Measurements from ENCODE around the gene DENND6B. TPM values are rescaled to one million over a fixed set of nuclear protein-coding genes. Genes with fewer than 3 reads are reported as not detected.

DENND6B gene
- total and polyA plus RNA-seq, 2 donors (not counting 3 experiments of a cell fraction or from before 2014, with no cell fraction given), result 4.1 to 5.9 TPM

DNA sequence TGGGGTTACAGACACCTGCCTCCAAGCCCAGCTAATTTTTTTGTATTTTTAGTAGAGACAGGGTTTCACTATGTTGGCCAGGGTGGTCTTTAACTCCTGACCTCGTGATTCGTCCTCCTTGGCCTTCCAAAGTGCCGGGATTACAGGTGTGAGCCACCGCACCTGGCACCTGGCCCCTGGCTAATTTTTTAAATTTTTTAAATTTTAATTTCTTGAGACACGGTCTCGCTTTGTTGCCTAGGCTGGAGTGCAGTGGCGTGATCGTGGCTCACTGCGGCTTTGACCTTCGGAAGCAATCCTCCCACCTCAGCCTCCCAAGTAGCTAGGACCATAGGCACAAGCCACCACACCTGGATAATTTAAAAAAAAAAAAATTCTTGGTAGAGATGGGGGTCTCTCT, 30.9 kb upstream of the DENND6B start:
- Histone ChIP-seq H3K36me3 (ENCODE audit: control insufficient read depth in 2 of 2, extremely low read depth in 1 of 2, insufficient read depth in 2 of 2, low read length in 2 of 2) (peaks cover 0 to 9% of the 10 kb centered on the region in 2 experiments), H3K79me2 (ENCODE audit: control insufficient read depth, insufficient read depth, low read length) (peaks cover 51% of the 10 kb centered on the region), H3K27me3 (ENCODE audit: control insufficient read depth in 2 of 2, insufficient read depth in 2 of 2, low read length in 2 of 2) (no peaks in the 10 kb centered on the region), H3K4me2 (ENCODE audit: insufficient read depth, low read length) (no peak overlapping the region), H3K9me3 (replicated peaks; ENCODE audit: control insufficient read depth, insufficient read depth, low read length) (no peaks in the 10 kb centered on the region), H3K9me1 (replicated peaks; ENCODE audit: control insufficient read depth, extremely low read depth, insufficient read depth, low read length) (no peaks in the 10 kb centered on the region), H3K4me3 (replicated peaks in 1 of 3; ENCODE audit: insufficient read depth in 1 of 3, low read depth in 1 of 3, low read length in 3 of 3) (no peak overlapping the region), H3K9ac (replicated peaks; ENCODE audit: extremely low read depth, insufficient read depth, low read length) (no peak overlapping the region), H3K27ac (ENCODE audit: insufficient read depth, low read depth, low read length) (no peak overlapping the region), H4K20me1 (replicated peaks; ENCODE audit: control insufficient read depth, extremely low read depth, insufficient read depth, low read length) (no peaks in the 10 kb centered on the region), H3K4me1 (ENCODE audit: control insufficient read depth, extremely low read depth, insufficient read depth, low read length) (no peaks in the 10 kb centered on the region), H2AFZ (ENCODE audit: low read depth, low read length) (no peak overlapping the region)
- dilution Hi-C loops (cut with MboI; ENCODE audit: extremely low pct_ligation_motif_present, low sequenced_read_pairs) (no loop called here), intact Hi-C loops (cut with micrococcal nuclease) (no loop called here)
- TF ChIP-seq MYC (IDR thresholded peaks at IDR 0.05; ENCODE audit: low read depth, low read length) (no peak), FOS (IDR thresholded peaks at IDR 0.05; ENCODE audit: borderline replicate concordance, insufficient read depth, low read length) (no peak), POLR2AphosphoS5 (IDR thresholded peaks at IDR 0.05; ENCODE audit: insufficient read depth, low read depth, low read length) (no peak), POLR2A (IDR thresholded peaks at IDR 0.05; ENCODE audit: low read depth, low read length) (no peak), EZH2 (IDR thresholded peaks at IDR 0.05; ENCODE audit: borderline replicate concordance, low read depth, low read length, severe bottlenecking) (no peak), GATA2 (IDR thresholded peaks at IDR 0.05; ENCODE audit: insufficient read depth, insufficient read length, low read depth, low read length) (no peak), JUN (IDR thresholded peaks at IDR 0.05; ENCODE audit: borderline replicate concordance, insufficient read depth, insufficient read length, low read depth) (no peak)
- TF ChIP-seq, protein P1, sequence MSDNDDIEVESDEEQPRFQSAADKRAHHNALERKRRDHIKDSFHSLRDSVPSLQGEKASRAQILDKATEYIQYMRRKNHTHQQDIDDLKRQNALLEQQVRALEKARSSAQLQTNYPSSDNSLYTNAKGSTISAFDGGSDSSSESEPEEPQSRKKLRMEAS (IDR thresholded peaks at IDR 0.05; ENCODE audit: insufficient read depth, insufficient read length), result no peak
- TF ChIP-seq, protein P2, sequence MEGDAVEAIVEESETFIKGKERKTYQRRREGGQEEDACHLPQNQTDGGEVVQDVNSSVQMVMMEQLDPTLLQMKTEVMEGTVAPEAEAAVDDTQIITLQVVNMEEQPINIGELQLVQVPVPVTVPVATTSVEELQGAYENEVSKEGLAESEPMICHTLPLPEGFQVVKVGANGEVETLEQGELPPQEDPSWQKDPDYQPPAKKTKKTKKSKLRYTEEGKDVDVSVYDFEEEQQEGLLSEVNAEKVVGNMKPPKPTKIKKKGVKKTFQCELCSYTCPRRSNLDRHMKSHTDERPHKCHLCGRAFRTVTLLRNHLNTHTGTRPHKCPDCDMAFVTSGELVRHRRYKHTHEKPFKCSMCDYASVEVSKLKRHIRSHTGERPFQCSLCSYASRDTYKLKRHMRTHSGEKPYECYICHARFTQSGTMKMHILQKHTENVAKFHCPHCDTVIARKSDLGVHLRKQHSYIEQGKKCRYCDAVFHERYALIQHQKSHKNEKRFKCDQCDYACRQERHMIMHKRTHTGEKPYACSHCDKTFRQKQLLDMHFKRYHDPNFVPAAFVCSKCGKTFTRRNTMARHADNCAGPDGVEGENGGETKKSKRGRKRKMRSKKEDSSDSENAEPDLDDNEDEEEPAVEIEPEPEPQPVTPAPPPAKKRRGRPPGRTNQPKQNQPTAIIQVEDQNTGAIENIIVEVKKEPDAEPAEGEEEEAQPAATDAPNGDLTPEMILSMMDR (IDR thresholded peaks at IDR 0.05; ENCODE audit: extremely low read depth in 1 of 2, insufficient read depth in 1 of 2, low read depth in 1 of 2, low read length in 2 of 2), result no peak
- ChIA-PET POLR2A (interaction anchor here (0.7 kb wide), 1 partner anchor 36 kb away, joined by 3 read pairs; no protein-coding TSS in a partner anchor), CTCF (interaction anchor here (1.1 to 1.2 kb wide), 2 partner anchors 14 to 42 kb away, joined by 3 to 4 read pairs; no protein-coding TSS in a partner anchor)
- FAIRE-seq, result no peak
- no peak for DNase-seq (ENCODE audit: low read depth, low spot score)
- no TSS peak for BruUV-seq (replicated peaks)

Data from endothelial cell of umbilical vein (primary cell).